Limb (tissue), 2 donors: Measurements from ENCODE around the gene MORC3.

Source experiments
- DNase-seq, 2 donors: peaks; one replicate each; pipeline ENCODE4 v3.0.0-alpha.2; 2016; ENCODE audit errors: extremely low spot score in 2 of 2

The MORC3 gene

DNA sequence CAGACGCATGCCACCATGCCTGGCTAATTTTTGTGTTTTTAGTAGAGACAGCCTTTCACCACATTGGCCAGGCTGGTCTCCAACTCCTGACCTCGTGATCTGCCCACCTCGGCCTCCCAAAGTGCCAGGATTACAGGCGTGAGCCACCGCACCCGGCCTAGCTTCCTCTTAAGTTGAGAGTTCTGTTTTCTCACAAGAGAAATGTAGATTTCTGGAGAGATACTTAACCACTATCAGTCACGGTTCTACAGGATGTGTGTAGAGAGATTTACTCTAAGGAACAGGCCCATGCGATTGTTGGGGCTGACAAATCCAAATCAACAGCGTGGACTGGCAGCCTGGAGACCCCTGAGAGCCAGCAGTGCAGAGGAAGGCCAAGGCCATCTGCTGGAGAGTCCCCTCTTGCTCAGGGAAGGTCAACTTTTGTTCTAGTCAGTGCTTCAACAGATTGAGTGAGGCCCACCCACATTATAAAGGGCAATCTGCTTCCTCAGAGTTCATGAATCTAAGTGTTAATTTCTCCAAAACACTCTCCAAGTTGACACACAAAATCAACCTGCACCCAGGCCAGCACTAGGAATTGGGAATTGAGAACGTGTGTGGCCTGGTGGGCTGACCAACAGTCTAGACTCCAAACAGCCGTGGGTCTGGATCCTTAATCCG, 103.9 kb downstream of the MORC3 start:
- no peak for DNase-seq

DNA sequence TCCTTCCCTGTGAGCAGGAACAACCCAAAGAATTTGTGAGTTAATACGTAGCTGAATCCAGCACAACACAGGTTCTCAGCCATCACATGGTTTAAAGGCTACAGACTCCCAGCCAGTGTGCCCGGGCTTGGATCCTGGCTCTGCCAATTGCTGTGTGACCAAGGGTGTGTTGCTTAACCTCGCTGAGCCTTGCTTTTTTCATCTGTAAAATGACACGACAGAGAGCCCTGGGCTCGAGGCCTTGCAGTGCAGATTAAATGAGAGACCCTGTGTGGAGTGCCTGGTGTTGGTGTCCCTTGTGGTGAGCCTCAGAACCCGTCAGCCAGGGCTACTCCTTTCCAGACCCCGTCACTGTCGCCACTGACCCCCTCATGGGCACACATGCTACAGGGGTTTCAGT, 104.6 kb downstream of the MORC3 start:
- no peak for DNase-seq

DNA sequence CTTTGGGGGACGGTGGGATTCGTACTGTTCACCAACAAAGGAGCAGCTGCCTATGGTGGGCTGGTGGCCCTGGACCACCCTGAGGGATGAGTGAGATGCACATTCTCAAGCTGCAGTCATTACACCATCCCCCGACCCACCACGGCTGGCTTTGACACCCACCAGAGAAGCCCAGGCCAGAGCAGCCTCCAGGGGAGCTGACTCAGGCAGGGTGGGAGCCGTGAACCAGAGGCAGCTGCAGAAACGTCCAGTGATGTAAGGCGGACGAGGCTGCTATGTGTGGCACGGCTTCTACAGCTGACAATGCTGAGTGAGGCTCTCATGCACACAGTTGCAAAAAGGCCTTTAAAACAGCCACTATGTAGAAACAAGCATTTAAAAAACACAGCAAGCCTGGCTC, 105.3 kb downstream of the MORC3 start:
- DNase-seq = no peak
